HG02588 (cell line): ENCODE data around the gene MAP3K14.
"Not testable (repeated sequence)": the region's sequence is repeated elsewhere in the genome, so short reads cannot be mapped to it uniquely, and the experiment has no call there.

Source experiments
- ATAC-seq: cut with Tn5 transposase; IDR thresholded peaks from one replicate; pipeline ENCODE4 v1.9.1; 2021; ENCODE audit warnings: mild to moderate bottlenecking, moderate library complexity; ENCODE audit not compliant: unreplicated experiment

The MAP3K14 gene

GRCh38 chr17:45261577-45262515, 55.0 kb downstream of the MAP3K14 start, which contains the start of gene SPATA32:
TSS of gene SPATA32 (minus strand) at chr17:45262094. CDS start at chr17:45262016, 78 bp downstream.
- ATAC-seq = no peak

GRCh38 chr17:45260204-45260783, 56.5 kb downstream of the MAP3K14 start:
- ATAC-seq = no peak

GRCh38 chr17:45258981-45259380, 57.8 kb downstream of the MAP3K14 start:
- no peak for ATAC-seq

DNA sequence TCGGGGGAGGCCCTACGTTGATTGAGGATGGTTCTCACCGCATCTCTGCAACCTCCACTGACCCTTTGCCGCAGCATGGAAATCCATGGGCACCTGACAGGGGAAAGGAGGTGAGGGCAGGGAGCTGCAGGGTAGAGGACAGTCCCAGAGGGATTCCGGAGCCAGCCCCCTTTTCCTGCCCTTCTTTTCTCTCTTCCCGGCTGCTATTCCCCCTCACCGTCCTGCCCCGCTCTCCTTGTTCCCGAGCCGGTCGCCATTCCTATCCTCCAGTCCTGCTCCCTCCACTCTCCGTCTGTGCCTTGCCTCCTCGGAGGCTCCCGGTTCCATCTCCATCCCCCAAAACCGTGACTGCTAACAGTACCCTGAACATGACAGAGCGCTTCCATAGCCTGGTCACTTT, 59.7 kb downstream of the MAP3K14 start:
- no peak for ATAC-seq

DNA sequence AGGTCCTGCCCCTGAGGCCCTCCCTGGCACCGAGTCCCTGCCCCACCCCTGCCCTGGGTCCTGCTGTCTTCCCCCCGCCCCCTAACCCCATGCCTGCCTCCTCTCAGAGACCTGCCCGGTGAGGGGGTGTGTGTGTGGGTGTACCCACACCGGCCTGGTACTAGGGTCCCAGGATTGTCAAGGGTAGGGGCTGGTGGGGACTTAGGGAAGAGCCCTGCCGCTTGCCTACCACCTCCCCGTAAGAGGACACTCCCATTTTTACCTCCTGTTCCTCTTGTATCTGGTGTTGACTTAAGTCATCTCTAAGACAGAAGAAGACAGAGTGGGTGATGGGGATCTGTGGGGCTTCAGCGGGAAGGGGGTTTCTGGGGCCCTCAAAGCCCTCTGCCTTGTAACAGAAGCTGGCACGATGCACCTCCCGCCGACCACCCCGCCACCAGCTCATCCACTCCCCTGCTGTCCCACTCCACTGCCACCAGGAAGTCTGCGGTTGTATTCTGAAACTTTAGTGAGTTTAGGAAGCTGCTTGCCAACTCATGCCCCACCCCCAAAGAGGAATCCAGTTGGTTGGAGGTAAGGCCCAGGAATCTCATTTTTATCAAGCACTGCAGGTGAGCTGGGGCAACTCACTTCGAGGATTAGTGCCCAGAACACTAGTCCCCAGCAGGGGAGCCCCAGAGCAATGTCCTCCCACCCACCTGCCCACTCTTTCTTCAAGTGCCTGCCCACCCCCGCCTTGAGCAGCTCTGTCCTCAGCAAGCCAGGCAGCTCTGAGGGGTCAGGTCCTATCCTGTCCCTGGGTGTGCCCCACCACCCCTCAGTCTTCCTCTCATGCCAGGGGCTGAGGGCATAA, 60.5 kb downstream of the MAP3K14 start:
- no peak for ATAC-seq

DNA sequence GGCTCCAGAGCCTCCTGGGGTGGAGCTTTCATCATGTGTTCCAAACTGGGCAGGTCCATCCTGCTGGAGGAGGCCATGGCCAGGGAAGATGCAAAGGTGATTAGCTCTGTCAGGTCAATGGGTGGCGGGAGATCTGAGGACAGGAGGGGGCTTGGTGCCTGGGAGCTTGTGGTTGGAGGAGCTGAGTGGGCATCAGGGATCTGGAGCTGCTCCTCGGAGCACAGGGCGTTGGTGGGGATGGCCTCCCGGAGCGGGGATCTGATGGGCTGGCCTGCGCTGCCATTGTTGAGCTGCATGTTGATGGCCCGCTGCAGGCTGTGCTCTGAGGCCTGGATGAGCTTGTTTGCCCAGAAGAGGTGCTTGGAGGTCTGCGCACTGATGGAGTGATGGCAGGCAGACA, 61.5 kb downstream of the MAP3K14 start:
- ATAC-seq = no peak

DNA sequence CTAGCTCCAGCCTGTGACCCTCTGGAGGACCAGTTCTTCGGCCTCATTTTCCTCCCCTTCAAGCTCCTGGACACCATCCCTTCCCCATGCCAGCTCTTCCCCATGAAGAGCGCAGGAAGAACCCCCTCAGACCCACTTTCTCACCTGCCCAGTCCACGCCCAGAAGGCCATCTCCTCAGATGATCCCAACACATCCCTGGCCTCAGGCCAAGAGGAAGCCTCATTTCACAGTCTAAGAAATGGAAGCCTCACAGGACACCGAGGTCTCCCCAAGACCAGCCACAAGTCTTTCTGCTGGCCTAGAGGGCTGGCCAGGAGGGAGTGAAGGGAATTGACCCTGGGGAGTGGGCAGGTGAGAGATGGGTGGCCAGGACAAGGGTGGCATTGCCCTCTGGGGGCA, 62.9 kb downstream of the MAP3K14 start:
- no peak for ATAC-seq

- not testable (repeated sequence) for ATAC-seq
Observed at GRCh38 chr17:45253237-45253636, 63.6 kb downstream of the MAP3K14 start.

- ATAC-seq = no peak
Observed at GRCh38 chr17:45251931-45252330, 64.9 kb downstream of the MAP3K14 start.

DNA sequence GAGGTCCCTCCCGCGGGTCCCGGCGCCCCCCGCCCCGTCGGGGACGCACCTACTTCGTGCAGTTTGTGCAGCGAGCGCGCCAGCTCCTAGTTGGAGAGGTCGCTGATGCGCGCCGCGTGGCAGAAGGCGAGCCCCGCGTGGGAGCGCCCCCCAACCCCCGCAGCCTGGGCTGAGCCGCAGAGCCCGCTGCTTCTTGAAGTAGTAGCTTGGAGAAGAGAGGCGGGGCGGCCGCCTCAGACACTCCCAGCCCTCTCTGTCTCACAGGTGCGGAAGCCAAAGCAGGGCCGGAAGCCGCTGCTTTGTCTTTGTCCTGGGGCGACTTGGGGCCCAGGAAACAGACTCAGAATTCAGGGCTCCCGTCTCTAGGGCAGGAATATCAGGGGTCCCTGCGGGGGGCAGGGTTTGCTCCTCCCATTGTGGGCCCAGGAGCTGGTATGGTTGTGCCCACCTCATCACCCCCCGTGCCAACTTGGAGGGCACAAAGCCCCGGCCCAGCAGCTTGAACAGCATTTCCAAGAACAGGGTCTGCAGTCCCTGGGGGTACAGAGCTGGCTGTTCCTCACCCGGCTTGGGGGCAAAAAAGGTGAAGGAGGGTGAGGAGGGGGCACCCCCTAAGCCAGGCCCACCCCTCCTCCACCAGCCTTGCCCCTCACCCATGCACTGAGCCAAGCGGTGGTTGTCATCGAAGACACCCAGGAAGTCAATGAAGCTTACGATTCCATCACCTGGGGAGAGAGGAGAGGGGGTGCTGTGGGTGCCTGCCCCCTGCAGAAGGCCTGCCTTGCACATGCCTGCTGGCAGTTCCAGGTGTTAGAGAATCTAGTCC, 68.5 kb downstream of the MAP3K14 start:
- ATAC-seq = peak; percentile 36

- ATAC-seq = peak; percentile 81
Observed at GRCh38 chr17:45247429-45248131, 69.2 kb downstream of the MAP3K14 start.

DNA sequence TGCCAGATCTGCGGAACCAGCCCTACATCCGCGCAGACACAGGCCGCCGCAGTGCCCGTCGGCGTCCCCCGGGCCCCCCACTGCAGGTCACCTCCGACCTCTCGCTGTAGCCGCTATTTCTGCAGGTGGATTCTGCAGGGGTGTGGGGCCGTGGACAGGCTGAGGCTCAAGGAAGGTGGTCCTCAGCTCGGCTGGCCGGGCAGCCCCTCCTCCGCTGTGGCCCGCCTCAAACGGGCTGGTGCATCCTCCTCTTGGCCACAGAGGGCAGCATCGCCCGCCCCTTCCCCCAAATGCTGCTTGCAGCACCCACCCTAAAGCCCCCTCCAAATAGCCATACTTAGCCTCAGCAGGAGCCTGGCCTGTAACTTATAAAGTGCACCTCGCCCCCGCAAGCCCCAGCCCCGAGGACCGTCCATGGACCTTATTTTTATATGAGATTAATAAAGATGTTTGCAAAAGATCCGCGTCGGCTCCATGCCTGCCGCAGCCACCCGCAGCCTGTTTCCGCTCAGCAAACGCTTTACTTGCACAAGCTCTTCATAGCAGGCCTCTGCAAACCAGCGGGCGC, 69.9 kb downstream of the MAP3K14 start:
- ATAC-seq = no peak

GRCh38 chr17:45246338-45246737, 70.5 kb downstream of the MAP3K14 start:
- no peak for ATAC-seq

- ATAC-seq = no peak
Observed at GRCh38 chr17:45244725-45245656, 71.8 kb downstream of the MAP3K14 start.

GRCh38 chr17:45243750-45244149, 73.1 kb downstream of the MAP3K14 start:
- no peak for ATAC-seq

DNA sequence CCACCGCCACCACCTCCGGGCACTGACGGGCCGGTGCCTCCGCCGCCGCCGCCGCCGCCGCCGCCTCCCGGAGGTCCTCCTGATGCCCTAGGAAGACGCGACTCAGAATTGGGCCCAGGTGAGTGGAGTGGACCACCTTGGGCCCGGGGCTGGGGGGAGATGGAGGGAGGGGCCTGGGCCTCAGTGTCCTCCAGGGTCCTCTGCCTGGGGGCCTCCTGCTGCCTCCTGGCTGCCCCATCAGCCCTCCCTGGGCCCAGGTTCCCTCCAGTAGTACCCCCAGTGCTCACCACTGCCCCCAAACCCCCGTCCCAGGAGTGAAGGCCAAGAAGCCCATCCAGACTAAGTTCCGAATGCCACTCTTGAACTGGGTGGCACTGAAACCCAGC, 74.8 kb downstream of the MAP3K14 start:
- no peak for ATAC-seq

GRCh38 chr17:45241328-45242028, 75.3 kb downstream of the MAP3K14 start:
- ATAC-seq = no peak

DNA sequence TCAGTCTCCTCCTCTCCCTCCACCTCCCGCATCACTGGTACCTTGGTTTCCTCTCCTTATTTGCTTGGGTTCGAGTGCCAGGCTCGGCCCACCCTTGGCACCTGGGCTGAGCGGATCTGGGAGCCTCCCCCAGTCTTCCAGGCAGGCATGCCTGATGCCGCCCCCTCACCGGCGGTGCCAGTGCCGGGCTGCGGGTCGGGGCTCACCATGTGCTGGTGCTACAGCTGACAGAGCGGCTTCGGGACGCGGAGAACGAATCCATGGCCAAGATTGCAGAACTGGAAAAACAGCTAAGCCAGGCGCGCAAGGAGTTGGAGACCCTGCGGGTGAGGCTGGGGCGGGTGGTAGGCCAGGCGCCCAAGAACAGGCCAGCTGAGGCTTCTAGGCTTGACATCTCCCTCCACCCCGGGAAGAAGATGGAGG, 75.9 kb downstream of the MAP3K14 start:
- no peak for ATAC-seq
